Activated CD4-positive, alpha-beta T cell treated with anti-CD3 and anti-CD28 coated beads, Interleukin-2, Interleukin-4, amounts not matched to agents 100 ng/mL and 50 ng/mL, durations not matched to agents 16 hours and 8 hours (primary cell): Measurements from ENCODE around the gene CHIA.
"Not testable (repeated sequence)": the region's sequence is repeated elsewhere in the genome, so short reads cannot be mapped to it uniquely, and the experiment has no call there.

Source experiments
- DNase-seq: peaks from one replicate; pipeline ENCODE4 v3.0.0-alpha.2; 2020; ENCODE audit warnings: low spot score

Gene CHIA

DNA sequence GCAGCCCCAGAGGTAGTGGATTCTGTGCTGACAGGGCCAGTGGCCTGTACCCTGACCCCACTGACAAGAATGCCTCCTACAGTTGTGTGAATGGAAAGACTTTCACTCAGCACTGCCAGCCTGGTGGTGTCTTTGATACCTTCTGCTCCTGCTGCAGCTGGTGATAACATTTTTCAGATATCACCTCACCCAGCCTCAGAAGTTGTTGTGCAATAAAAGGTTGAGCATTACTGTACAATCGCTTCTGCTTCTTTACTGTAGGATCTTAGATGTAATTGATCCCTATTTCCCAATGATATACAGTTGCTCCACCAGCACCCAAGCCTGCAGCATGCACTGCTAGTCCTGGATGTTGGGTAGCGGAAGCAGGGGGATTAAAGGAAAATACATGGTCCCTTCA lies 4.8 kb upstream of the CHIA start:
- DNase-seq, result no peak

DNA sequence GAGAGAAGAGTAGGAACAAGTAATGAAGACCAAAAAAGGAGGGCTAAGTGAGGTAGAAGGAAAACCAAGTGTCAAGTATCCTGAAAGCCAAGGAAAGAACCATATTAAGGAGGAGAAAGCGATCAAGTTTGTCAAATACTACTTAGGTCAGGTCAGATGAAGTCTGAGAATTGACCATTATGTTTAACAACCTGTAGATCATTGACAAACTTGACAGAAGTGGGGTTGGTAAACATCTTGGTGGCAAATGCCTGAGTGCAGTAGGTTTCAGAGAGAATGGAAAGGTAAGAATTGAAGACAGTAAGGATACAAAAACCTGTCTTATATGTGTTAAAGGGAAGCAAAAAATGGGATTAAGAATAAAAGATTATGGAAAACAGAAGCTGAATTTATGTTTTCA lies 3.7 kb upstream of the CHIA start:
- no peak for DNase-seq

- DNase-seq, result no peak
Observed at GRCh38 chr1:111289371-111289770, 1.3 kb upstream of the CHIA start.

DNA sequence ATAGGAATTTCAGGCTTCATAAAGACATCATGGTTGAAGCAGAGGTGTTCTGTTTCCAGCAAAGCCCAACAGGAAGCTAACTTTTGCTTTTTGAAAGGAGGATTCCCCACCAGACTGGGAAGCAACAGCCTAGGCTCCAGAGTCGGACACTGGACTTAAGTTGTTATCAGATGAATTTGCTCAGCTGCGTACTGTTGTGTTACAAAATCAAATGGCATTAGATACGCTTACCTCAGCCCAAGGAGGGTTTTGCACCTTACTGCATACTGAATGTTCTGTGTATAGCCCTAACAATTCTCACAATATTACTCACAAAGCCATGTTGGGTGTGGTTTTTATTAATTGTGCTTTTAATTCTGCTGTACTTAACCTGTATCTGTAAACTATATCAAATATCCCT lies 547 bp upstream of the CHIA start:
- no peak for DNase-seq

DNA sequence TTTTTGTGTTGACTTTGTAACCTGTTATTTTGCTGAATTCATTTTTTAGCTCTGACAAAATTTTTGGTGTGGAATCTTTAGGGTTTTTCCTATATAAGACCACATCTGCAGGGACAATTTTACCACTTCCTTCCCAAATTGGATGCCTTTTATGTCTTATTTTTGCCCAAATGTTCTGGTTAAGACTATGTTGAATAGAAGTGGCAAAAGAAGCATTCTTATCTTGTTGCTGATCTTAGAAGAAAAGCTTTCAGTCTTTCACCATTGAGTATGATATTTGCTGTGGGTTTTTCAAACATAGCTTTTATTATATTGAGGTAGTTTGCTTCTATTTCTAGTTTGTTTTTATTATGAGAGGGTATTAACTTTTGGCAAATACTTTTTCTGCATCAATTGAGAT lies 3.7 kb downstream of the CHIA start:
- no peak for DNase-seq

DNA sequence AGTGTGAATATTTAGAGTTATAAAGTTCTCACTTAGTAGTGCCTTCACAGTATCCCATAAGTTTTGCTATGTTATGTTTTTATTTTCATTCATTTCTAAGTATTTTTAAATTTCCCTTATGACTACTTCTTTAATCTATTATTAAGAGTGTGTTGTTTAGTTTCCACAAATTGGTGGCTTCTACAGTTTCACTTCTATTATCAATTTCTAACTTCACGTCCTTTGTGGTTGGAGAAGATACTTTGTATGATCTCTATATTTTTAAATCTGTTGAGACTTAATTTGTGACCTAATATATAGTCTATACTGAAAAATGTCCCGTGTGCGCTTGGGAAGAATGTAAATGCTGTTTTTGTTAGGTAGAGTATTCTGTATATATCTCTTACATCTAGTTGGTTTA lies 11.7 kb downstream of the CHIA start:
- no peak for DNase-seq

GRCh38 chr1:111309690-111310089 lies 19.0 kb downstream of the CHIA start:
- DNase-seq, result no peak

GRCh38 chr1:111318523-111318922 lies 27.9 kb downstream of the CHIA start:
- no peak for DNase-seq

DNA sequence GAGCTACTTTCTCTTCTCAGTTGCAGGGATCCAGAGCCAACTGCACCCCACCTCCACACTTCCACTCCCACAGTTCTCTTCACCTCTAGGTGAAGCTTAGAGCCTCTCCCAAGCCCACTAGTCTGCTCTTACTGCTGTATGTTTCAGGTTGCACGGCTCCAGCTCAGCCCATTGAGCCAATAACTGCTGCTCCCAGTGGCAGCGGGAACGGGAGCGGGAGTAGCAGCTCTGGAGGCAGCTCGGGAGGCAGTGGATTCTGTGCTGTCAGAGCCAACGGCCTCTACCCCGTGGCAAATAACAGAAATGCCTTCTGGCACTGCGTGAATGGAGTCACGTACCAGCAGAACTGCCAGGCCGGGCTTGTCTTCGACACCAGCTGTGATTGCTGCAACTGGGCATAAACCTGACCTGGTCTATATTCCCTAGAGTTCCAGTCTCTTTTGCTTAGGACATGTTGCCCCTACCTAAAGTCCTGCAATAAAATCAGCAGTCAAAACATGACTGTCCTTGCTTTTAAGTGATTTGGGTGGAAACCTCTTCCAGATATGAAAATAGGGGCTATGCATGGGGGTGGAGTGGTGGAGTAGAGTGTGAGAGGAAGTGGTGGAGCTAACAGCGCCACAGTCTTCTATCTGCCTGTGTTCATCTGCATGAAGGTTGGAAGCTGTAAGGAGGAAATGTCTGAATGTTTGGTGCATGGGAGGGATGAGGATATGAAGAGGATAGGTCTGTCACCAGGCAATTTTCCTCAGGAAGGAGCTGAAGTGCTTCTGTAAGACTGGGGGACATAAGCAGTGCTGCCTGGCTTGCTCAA lies 29.6 kb downstream of the CHIA start:
- no peak for DNase-seq

- DNase-seq, result no peak
Observed at GRCh38 chr1:111323231-111323630, 32.6 kb downstream of the CHIA start.

- no peak for DNase-seq
Observed at GRCh38 chr1:111332190-111332589, 41.5 kb downstream of the CHIA start.

GRCh38 chr1:111334169-111334568 lies 43.5 kb downstream of the CHIA start:
- peak; percentile 26 for DNase-seq

- not testable (repeated sequence) for DNase-seq
Observed at GRCh38 chr1:111335214-111335877, 44.7 kb downstream of the CHIA start.

DNA sequence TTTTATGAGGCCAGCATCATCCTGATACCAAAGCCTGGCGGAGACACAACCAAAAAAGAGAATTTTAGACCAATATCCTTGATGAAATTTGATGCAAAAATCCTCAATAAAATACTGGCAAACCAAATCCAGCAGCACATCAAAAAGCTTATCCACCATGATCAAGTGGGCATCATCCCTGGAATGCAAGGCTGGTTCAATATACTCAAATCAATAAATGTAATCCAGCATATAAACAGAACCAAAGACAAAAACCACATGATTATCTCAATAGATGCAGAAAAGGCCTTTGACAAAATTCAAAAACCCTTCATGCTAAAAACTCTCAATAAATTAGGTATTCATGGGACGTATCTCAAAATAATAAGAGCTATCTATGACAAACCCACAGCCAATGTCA lies 48.2 kb downstream of the CHIA start:
- not testable (repeated sequence) for DNase-seq

DNA sequence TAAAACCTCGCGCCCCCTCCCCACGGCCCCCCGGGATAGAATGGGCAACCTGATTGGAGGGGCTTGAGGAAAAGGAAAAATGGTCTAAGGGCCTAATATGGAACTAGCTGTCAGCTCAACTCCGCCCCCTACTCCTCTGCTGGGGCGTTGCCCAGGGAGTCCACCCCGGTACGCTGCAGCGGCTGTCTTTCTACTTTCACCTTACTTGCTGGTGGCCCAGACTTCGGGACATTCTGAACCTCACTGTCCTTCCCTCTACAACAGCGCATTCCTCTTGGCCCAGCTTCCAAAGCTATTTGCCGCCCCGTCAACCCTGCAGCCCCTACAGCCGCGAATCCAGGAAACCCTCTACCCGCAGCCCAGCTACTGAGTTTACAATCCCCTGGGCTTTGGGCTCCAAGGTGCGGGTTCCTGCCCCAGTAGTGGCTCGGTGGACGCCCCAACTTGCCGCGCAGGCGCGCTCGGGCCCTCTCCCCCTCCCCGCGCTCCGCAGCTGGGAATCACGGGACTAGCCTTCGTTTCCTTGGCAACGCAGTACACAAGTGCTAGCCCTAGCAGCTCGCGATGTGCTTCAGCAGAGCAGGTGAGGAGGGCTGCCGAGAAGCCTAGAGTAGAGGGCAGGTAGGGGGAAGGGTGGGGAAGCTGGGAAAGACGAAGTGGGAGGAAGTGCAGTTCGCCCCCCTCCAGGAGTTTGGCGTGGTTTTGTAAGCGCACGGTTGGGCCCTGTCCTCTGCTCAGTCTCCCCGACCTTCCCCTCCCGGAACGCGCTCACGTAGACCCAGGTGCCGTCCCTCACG lies 55.6 kb downstream of the CHIA start:
- DNase-seq, result peak; percentile 78

DNA sequence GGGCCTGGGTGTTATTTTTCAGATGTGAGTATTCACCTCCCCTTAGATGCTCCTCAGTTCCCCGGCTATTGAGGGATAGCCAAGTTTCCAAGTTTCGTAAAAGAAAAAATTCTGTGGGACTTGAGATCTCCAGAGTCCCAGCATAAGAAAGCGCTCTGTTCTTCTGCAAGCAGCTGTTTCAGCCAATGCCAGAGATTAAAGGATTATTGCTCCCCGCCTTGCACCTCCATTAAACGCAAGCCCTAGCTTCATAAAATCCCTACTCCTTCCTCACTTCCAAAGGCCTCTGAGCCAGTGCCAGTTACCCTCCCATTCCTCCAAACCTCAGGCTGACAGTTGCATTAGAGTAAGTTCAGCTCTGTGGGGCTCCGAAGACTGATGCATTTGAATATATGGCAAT lies 56.4 kb downstream of the CHIA start:
- DNase-seq, result no peak

- no peak for DNase-seq
Observed at GRCh38 chr1:111351700-111352099, 61.0 kb downstream of the CHIA start.

DNA sequence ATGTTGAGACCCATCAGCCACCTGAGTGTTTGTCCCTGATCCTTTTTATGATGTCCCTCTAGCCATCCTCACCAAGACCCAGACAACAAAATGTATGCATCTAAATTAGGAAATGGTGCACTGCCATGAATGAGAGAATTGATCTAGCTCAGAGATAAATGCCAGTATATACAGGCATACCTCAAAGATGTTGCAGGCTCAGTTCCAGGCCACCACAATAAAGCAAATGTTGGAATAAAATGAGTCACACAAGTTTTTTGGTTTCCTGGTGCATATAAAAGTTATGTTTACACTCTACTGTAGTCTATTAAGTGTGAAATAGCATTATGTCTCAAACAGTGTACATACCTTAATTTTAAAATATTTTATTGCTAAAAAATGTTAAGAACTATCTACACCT lies 63.9 kb downstream of the CHIA start:
- no peak for DNase-seq

GRCh38 chr1:111358964-111359363 lies 68.3 kb downstream of the CHIA start:
- DNase-seq, result no peak

- no peak for DNase-seq
Observed at GRCh38 chr1:111359376-111359775, 68.7 kb downstream of the CHIA start.

GRCh38 chr1:111360257-111360656 lies 69.6 kb downstream of the CHIA start:
- DNase-seq, result not testable (repeated sequence)

- DNase-seq, result no peak
Observed at GRCh38 chr1:111361761-111362160, 71.1 kb downstream of the CHIA start.

- DNase-seq, result no peak
Observed at GRCh38 chr1:111364690-111365089, 74.0 kb downstream of the CHIA start.
